ENCODE data around the gene RNF215. TPM values are rescaled to one million over a fixed set of nuclear protein-coding genes. Genes with fewer than 3 reads are reported as not detected.

The RNF215 gene
- total RNA-seq, 1 donor from 2014 or later: 14.9 TPM

DNA sequence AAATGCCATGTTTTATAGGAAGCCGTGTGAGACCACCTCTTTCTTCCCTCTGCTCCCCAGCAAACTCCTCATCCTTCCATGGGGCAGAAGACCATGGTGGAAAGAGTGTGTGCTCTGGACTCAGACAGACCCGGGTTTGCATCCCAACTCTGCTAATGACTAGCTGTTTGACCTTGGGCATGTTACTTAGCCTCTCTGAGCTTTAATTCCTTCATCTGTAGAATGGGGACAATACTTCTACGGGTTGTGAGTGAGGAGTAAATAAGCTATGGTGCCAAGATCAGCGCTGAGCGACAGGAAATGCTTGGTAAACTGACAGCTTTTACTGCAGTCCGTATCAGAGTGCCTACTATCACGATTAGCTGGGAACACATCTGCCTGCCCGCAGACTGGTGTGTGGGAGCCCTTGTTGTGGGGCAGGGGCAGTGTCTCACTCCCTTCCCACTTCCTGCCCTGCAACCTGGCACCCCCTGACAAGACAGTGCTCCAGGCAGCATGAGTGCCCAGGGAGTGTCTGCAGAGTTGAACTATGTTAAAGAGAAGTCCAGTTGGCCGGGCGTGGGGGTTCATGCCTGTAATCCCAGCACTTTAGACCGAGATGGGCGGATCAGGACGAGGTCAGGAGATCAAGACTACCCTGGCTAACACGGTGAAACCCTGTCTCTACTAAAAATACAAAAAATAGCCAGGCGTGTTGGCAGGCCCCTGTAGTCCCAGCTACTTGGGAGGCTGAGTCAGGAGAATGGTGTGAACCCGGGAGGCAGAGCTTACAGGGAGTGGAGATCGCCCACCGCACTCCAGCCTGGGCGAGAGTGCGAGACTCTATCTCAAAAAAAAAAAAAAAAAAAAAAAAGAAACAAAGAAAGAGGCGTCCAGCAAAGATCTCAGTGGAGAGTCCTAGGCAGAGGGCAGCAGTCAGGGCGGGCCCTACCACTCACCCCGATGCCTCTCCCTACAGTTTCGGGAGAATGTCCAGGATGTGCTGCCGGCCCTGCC, 11.8 kb upstream of the RNF215 start:
- intact Hi-C loops (cut with micrococcal nuclease): no loop called here

DNA sequence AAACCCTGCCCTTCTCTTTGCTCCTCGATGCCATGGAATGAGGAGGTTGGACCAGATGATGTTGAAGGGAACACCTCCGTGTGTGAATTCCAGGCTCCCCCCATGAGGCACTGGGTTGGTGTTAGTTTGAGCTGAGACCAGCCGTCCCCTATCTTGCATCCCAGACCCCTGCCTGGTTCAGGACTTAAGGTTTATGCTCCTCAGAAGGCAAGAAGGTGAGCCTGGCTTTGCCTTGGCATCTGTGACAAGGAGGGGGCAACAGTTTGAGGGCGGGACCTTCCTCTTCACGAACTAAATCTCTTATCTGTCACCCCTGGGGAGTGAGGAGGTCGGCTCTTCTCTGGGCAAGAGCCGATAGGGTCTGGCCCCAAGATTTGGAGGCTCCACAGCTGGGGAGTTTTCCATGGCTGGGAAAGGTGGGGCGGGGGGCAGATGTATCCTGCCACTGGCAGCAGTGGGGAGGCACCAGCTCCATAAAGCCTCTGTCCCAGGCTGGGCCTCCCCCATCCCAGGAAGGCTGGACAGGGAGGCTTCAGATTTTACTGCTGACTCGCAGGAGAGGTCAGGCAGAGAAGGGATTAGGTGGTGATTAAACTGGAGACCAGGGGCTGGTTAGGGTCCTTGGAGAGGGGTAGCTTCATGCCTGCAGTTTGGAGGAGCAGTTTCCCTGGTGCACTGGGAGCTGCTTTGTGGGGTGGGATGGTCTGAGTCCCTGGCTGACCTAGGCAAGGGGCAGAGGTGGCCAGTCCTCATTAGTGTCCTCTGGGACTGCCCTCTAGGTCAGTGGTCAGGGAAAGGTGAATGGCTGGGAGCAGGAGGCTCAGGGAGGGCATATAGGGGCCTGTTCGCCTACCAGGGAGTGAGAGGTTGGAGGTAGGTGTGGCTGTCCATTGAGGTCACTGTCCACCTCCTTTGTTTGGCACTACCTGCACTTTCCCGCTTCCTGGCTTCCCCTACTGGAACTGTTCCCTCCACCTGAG, 10.7 kb upstream of the RNF215 start:
- intact Hi-C loops (cut with micrococcal nuclease): loop anchor here (1.0 kb wide), 1 partner anchor 26 kb away; no protein-coding TSS in a partner anchor

DNA sequence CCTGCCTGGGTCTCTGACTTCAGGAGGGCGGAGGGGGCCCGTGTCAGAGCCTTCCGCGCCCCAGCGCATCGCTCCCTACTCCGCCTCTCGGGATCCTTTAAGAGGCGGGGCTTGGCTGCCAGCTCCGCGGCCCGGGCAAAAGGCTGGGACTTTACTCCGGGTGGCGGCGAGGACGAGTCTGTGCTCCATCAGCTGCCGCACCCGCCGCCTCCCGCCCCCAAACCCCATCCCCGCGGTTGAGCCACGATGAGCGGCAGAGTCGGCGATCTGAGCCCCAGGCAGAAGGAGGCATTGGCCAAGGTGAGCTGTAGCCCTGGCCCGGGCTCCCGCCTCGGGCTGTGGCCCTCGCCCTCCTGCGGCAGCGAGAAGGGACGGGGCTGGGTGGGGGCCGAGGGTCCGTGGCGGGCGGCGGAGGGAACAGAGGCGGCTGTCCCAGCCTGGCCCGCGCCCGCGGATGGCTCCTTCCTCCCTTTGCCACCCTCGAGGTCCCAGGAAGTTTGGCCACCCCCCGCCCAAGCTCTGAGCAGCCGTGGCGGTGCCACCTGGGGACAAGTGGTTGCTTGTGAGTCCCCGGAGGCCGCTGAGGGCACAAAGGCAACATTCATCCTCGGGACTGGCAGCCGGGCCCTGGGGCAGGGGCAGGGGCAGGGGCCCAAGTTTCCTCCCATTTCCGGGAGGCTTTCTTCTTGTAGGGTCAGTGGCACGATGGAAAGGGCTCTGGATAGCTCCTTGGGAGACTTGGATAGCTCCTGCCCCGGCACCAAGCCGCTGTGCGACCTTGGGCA, 9.9 kb upstream of the RNF215 start, which contains the start of gene SEC14L2:
SEC14L2 (plus strand) TSS at position 148 of the 785 bp plus-strand sequence; CDS start at position 247, 99 bp downstream.
- intact Hi-C loops (cut with micrococcal nuclease): loop anchor here (1.0 kb wide), 1 partner anchor 27 kb away; no protein-coding TSS in a partner anchor

DNA sequence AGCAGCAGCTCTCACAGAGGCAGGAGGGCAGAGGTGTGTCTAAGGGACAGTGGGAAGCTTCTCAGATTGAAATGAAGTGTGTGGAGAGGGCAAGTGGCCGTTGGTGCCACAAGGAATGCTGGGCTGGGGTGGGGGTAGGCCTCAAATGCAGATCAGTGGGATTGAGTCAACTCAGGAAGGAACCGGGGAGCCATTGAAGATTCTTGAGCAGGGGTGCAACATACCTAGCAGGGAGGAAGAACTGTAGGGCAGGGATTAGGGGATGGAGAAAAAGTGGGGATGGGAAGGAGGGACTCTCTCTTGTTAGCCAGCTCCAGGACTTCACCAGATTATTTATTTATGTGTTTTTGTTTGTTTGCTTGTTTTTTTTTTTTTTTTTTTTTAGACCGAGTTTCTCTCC, 6.7 kb upstream of the RNF215 start:
- intact Hi-C loops (cut with micrococcal nuclease): no loop called here

DNA sequence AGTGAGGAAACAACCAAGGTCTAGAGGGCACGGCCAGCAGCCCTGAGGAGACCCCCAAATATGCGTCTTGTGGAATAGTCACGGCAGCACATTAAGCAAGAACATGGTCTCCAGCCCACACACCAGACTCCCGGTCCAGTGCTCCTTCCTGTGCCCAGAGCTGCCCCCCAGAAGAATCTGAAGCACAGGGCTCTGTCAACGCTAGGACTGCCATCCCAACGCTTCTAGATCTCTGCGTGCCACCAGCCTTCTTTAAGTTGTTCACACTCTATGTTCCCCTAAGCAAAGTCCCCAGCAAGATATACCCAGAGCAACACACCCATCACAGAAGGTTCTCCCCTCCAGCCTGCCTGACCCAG, 6.1 kb upstream of the RNF215 start:
- intact Hi-C loops (cut with micrococcal nuclease): no loop called here

DNA sequence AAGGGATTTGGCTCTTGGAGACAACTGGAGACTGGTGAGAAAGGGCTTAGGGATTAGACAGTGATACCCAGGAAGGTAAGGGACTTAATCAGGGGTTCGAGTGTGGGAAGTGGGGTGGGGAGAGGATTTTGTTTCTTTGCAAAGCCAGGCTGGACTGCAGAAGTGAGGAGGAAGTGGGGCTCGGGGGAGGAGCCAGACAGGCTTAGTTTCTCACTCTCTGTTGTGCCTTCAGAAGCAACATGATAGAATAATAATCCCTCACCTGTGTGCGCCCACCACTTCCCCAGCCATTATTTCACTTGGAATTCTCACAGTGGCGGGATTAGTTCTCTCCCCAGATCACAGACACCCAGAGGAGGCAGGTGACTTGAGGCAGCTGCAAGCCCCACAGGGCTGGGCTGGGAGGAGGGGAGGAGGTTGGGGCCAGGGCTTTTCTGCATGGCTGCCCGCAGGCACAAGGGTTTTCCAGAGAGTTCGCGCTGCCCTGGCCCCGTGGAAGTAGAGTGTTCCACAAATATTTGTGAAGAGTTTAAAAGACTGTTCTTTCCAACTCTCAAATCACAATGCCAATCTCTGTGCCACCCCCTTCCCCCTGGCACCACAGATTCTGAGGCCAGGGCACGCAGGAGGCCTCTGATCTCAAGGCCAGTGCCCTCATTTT, 5.6 kb upstream of the RNF215 start:
- intact Hi-C loops (cut with micrococcal nuclease): no loop called here

DNA sequence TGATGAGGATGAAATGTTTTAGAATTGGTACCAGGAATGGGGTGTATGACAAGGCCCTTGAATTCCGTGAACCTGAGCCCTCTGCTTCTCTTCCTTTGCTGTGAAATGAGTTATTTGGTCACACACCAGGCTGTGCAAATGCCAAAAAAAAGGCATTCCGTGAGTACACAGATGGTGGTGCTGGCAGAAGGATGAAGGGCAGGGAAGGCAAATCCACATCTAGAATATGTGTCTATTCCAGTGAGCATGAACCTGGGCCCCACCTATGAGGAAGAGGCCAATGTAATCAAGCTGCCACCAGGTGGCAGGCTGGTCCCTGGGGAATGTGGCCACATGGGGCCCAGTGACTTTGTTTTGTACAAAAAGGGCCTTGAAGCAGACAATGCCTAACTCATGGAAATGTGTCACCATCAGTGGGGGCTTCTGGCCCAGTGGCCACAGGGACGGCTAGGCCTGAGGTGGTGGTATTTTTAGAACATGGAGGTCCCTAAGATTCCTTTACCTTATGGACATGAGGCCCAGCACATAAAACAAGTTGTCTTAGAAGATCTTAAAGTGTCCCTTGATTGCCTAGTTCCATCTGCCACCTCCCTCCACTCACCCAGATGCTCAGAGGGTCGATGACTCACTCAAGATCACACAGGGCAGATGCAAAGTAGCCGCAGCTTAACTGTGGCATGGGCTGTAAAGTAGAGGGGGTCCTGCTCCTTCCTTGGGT, 3.9 kb upstream of the RNF215 start:
- intact Hi-C loops (cut with micrococcal nuclease): loop anchor here (1.0 kb wide), 2 partner anchors 35 to 94 kb away; no protein-coding TSS in a partner anchor

DNA sequence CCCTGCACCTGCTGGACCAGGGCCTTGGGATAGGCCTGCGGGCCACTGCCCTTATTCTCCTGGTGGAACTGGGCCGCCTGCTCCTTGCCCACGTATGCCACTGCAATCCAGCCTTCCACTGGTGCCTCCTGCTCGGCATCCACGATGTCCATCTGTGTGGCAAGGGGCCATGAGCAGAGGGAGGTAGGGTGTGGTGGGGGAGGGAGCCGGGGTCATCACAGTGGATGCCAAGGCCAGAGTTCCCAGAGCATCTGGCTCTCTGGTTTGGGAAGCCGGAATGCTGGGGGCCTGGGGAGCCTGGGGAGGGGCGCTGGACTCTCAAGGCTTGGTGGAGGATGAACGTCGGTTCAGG, 627 bp downstream of the RNF215 start:
- intact Hi-C loops (cut with micrococcal nuclease): loop anchor here (2.0 to 5.0 kb wide), 3 partner anchors 30 to 120 kb away; partner anchors contain the start of genes CCDC157, OSM, SF3A1 and TBC1D10A

DNA sequence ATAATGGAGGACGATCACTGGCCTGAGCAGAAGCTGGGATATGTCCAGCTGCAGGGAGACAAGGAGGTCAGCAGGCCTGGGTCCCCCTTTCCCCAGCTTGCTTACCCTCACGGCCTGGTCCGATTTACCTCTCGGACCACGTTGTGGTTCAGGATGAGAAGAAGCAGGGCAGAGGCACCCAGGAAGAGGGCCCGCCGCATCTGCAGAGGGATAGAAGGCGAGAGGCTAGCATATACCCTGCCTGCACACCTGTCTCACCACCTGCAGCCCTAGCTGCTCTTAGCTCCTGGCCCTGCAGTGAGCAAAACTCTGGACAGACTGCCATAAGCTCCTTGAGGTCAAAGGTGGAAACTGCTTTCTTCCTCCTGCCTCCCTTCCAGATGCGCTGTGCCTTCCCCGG, 1.3 kb downstream of the RNF215 start:
- intact Hi-C loops (cut with micrococcal nuclease): loop anchor here (2.0 to 5.0 kb wide), 3 partner anchors 29 to 119 kb away; partner anchors contain the start of genes CCDC157, OSM, SF3A1 and TBC1D10A

DNA sequence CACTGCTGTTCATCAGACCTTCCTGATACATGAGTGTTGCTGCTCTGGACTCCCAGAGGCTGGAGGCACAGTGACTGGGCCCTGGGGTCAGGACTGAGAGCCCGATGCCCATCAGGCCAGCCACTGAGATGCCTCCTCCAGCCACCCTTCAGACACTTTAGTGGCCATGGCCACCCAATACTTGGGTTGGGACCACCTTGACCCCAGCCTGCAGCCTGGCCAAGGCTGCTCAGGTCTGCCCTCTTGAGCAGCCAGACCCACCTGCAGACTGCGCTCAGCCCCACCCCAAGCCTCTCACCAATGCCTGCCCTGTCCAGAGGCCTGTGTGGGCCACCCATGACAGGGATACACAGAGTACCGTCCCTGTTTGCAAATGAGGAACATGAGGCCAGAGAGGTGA, 4.2 kb downstream of the RNF215 start:
- intact Hi-C loops (cut with micrococcal nuclease): no loop called here

DNA sequence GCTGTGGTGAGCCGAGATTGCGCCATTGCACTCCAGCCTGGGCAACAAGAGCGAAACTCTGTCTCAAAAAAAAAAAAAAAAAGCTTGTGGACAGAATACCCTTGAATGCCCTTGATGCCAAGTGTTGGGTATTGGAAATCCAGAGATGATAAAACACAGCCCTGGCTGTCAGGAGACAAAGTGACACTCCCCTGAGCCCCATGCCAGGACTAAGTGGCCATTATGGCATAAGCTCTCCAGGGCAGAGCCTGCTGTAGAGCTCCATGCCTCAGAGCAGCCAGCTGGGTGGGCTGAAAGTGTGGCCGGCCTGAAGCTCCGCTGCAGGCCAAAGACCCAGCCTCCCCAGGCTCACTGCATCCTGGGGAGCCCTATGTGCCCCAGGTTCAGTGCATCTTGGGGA, 4.9 kb downstream of the RNF215 start:
- intact Hi-C loops (cut with micrococcal nuclease): no loop called here

DNA sequence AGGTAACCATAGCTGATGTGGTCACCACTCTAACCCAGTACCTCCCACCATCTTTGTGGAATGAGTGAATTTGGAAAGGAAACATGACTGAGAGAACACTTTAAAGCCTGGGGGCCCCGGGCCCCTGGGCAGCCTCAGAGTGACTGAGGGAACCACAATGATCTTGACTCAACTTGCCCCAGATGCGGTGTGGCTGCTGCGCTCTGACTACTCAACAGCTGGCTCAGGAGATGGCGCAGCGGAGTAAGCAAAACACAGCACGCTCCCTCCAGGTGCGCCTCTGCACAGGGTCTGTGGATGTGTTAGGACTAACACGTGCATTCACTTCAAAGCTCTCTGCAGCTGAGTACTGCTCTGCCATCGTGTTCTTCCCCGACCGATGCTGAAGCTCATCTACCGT, 5.9 kb downstream of the RNF215 start:
- intact Hi-C loops (cut with micrococcal nuclease): no loop called here

DNA sequence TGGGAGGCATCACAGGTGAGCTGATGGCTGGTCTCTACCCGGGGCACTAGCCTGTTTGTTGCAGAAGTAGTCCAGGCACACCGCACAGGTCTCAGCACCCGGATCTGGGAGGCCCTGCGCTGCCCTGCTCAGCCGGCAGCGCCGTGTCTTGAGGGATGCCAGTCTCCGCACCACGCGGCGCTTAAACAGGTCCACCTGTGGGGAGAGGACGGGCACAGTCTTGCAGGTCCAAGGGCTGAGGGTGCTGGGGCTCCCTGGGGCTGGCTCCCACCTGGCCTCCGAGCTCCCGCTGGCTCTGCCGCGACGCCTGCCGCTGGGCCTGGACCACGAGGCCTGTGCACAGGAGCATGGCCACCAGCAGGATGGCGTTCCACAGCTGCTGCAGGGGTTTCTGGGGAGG, 7.2 kb downstream of the RNF215 start:
- intact Hi-C loops (cut with micrococcal nuclease): no loop called here

DNA sequence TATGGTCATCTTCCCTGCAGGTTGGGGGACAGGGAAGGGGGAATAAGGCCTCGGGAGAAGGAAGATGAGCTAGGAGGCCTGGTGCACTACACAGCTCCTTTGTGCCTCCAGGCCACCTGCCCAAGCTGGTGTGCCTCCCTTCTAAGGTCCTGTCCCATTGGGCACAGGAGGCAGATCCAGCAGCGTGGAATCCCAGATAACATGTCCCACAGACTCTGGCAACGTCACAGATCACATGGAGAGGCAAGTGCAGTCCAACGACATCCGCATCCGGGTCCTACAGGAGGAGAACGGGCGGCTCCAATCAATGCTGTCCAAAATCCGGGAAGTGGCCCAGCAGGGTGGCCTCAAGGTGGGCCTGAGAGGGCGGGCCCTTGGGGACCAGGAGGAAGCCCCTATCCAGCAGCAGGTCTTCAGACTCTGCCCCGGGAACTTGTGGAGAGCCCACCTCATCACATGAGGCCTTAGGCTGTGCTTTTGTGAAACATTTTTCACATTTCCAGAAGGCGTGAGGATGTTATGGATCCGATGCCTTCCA, 11.8 kb downstream of the RNF215 start:
- intact Hi-C loops (cut with micrococcal nuclease): no loop called here

DNA sequence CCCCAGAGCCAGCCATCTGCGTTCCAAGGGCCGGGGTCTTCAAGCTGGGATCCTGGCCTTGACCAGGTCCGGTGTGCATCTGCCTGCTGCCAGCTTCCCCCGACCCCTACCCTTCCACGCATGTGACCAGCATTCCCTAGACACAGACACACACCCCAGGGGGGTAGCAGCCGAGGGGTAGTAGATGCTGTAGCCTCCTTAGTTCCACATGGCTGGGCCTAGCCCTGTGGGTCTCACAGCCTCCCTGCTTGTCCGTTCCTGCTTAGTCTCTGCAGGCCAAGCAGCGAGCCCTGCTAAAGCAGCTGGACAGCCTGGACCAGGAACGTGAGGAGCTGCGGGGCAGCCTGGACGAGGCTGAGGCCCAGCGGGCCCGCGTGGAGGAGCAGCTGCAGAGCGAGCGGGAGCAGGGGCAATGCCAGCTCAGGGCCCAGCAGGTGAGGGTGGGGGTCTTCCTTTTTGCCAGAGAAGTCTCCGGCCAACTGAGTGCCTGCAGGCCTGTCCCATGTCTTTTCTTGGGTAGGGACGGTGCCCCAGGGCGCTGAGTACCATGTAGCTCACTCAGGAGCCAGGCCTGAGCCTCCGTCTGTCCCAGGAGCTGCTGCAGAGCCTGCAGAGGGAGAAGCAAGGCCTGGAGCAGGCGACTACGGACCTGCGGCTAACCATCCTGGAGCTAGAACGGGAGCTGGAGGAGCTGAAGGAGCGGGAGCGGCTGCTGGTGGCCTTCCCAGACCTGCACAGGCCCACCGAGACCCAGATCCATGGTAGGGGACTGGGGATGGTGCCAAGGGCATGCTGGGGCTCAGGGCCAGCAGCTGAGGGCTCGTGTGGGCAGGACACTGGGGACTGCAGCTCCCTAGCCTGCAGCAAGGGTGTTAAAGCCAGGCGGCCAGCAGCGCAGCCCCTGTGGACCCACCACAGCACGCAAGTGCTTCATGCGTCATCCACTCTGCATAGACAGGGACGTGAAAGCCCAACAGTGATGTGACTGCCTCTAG, 13.6 kb downstream of the RNF215 start:
- intact Hi-C loops (cut with micrococcal nuclease): no loop called here

DNA sequence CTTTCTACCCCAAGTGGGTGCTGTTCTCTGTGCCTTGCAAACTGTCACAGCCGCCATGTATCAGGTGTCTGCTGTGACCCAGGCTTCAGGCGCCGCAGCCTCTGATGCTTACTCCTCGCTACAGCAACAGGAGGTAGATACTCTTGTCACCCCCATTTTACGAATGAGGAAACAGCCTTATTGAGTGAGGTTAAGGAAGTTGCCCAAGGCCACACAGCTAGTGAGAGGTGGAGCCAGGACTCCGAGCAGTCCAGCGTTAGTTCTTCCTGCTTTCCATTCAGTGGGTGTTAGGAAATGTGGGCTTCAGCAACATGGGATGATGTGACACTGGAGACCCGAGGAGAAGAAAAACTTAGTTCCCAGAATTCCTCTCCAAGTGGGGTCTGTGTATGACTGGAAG, 14.3 kb downstream of the RNF215 start:
- intact Hi-C loops (cut with micrococcal nuclease): no loop called here

DNA sequence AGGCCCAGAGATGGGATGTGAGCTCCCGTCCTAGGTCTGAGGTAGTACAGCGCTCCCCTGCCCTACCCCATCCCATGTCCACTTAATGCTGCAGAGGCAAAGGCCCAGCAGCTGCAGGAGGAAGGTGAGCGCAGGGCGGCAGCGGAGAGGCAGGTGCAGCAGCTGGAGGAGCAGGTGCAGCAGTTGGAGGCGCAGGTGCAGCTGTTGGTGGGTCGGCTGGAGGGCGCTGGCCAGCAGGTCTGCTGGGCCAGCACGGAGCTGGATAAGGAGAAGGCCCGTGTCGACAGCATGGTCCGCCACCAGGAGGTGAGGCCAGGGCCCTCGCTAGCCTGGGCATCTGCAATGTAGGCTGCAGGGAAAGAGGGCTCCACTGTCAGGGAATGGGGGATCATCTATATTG, 15.2 kb downstream of the RNF215 start:
- intact Hi-C loops (cut with micrococcal nuclease): no loop called here

DNA sequence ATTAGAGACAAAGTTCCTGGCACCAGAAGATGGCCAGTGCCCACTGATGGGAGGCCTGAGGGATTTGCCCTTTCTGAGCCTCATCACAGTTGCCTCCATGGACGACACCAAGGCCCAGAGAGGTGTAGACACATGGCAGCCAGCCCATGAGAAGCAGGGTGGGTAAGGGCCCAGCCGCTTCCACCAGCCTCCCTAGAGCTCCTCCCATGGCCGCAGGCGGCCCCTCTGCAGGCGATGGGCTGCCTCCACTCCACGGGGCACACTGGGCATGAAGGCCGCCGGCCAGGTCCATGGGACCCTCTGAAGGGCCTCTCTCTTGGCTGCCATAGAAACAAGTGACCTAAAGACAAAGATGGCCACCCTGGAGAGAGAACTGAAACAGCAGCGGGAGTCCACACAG, 15.9 kb downstream of the RNF215 start:
- intact Hi-C loops (cut with micrococcal nuclease): no loop called here
